ENCODE results near the gene PCGF1. TPM values are rescaled to one million over a fixed set of nuclear protein-coding genes. Genes with fewer than 3 reads are reported as not detected.

The PCGF1 gene
- total and polyA plus RNA-seq, 2 of the 13 experiments (the other 11 are each of a cell fraction or from before 2014, with no cell fraction given): 20.4 to 22.6 TPM

DNA sequence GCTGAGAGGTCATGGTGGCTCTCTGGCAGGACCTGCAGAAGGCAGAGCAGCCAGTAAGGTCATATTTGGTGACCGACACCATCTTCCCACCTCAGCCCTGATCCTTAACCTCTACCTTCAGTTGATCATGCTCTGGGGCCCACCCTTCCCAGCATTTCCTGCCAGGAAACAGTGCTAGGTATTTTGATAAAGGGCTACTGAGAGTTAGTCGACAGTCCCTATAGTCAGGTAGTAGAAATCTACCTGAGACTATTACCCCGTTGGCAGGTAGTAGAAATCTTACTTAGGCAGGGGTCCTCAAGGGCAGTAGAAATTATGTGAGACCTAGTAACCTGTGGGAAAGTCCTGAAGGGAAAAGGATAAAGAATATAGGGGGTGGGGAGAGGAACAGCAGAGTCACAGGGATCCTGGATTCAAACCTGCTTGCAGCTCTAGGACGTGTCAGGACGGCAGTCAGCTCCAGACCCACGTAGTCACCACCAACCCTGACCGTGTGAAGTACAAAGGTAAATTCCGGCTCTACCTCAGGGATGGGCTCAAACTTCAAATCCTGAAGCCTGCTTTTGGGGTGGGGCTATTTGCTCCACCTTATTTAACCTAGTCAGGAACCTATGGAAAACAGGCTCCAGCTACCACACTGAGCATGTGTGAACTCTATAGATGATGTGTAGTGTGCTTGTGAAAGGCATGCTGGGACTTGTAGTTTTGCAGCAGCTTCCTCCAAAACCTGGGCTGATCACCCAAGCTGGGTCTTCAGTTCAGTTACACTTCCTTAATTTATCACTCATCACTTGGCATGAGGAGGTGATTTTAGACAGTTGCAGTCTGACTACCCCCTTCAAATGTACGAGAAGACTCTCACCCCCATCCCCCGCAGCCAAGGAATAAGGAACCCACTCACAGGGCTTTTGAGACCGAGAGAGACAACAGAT lies 18.5 kb upstream of the PCGF1 start, which contains the start of gene DQX1 (continued):
- peak; percentile 22; the same call in 1 of the 2 replicates for TF ChIP-seq RAD21 (CRISPR knock-in tag; IDR thresholded peaks at IDR 0.05)
- peak; percentile 74; the same call in 1 of the 2 replicates for TF ChIP-seq KAT7 (CRISPR knock-in tag; IDR thresholded peaks at IDR 0.05; ENCODE audit: borderline replicate concordance)
- TF ChIP-seq XRCC5 (optimal IDR thresholded peaks at IDR 0.05; ENCODE audit: low read length): peak; percentile 63
- TF ChIP-seq, protein P1, sequence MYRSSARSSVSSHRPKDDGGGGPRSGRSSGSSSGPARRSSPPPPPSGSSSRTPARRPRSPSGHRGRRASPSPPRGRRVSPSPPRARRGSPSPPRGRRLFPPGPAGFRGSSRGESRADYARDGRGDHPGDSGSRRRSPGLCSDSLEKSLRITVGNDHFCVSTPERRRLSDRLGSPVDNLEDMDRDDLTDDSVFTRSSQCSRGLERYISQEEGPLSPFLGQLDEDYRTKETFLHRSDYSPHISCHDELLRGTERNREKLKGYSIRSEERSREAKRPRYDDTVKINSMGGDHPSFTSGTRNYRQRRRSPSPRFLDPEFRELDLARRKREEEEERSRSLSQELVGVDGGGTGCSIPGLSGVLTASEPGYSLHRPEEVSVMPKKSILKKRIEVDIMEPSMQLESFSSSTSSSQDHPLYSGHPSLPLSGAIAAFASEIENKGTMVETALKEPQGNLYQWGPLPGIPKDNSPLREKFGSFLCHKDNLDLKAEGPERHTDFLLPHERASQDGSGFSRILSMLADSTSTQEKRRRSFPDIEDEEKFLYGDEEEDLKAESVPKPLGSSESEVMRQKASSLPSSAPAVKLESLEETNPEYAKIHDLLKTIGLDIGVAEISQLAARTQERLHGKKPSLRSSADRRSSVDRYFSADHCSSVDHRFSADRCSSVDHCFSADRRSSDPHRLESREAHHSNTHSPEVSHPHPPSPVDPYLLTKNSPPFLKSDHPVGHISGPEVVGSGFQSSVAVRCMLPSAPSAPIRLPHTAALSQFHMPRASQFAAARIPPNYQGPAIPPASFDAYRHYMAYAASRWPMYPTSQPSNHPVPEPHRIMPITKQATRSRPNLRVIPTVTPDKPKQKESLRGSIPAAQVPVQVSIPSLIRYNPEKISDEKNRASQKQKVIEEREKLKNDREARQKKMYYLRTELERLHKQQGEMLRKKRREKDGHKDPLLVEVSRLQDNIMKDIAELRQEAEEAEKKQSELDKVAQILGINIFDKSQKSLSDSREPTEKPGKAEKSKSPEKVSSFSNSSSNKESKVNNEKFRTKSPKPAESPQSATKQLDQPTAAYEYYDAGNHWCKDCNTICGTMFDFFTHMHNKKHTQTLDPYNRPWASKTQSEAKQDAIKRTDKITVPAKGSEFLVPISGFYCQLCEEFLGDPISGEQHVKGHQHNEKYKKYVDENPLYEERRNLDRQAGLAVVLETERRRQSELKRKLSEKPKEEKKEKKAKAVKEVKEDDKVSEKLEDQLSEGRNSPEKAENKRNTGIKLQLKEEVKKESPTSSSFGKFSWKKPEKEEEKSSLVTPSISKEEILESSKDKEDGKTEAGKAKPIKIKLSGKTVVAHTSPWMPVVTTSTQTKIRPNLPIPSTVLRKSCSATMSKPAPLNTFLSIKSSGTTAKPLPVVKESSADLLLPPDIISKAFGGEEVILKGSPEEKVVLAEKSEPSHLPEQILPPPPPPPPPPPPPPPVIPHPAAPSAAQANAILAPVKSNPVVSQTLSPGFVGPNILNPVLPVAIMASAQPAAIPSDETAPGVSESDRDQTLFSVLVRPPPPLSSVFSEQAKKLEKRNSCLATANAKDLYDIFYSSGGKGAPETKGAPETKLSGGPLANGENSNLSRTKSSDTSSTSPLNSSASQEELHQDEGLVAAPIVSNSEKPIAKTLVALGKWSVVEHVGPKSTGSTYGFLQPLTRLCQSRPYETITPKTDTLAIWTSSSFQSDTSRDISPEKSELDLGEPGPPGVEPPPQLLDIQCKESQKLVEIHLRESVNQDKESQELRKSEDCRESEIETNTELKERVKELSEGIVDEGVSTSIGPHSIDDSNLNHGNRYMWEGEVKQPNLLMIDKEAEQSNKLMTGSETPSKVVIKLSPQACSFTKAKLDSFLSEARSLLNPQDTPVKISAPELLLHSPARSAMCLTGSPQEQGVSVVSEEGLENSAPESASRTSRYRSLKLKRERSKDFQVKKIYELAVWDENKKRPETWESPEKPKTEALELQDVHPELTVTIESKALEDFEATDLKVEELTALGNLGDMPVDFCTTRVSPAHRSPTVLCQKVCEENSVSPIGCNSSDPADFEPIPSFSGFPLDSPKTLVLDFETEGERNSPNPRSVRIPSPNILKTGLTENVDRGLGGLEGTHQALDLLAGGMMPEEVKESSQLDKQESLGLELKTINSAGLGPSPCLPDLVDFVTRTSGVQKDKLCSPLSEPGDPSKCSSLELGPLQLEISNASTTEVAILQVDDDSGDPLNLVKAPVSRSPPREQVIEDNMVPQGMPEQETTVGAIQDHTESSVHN (CRISPR knock-in tag; IDR thresholded peaks at IDR 0.05): no peak
- TF ChIP-seq MZF1 (CRISPR knock-in tag; IDR thresholded peaks at IDR 0.05; ENCODE audit: borderline replicate concordance): no peak
- no peak for TF ChIP-seq ZNF253 (CRISPR knock-in tag; IDR thresholded peaks at IDR 0.05; ENCODE audit: borderline replicate concordance)
- TF ChIP-seq MTF2 (CRISPR knock-in tag; IDR thresholded peaks at IDR 0.05; ENCODE audit: borderline replicate concordance): no peak
- no peak; the same call in 1 of the 2 replicates for TF ChIP-seq WIZ (CRISPR knock-in tag; IDR thresholded peaks at IDR 0.05)
- no peak for TF ChIP-seq ZNF644 (CRISPR knock-in tag; IDR thresholded peaks at IDR 0.05; ENCODE audit: low read depth)
- TF ChIP-seq, protein P2, sequence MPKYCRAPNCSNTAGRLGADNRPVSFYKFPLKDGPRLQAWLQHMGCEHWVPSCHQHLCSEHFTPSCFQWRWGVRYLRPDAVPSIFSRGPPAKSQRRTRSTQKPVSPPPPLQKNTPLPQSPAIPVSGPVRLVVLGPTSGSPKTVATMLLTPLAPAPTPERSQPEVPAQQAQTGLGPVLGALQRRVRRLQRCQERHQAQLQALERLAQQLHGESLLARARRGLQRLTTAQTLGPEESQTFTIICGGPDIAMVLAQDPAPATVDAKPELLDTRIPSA (CRISPR knock-in tag; IDR thresholded peaks at IDR 0.05; ENCODE audit: borderline replicate concordance): no peak
- TF ChIP-seq ZSCAN25 (CRISPR knock-in tag; IDR thresholded peaks at IDR 0.05): peak; percentile 65
- no peak for TF ChIP-seq CBX1 (IDR thresholded peaks at IDR 0.05; ENCODE audit: low read depth)
- TF ChIP-seq KAT2B (IDR thresholded peaks at IDR 0.05; ENCODE audit: borderline replicate concordance, low read depth, low read length): no peak
- TF ChIP-seq, protein P3, sequence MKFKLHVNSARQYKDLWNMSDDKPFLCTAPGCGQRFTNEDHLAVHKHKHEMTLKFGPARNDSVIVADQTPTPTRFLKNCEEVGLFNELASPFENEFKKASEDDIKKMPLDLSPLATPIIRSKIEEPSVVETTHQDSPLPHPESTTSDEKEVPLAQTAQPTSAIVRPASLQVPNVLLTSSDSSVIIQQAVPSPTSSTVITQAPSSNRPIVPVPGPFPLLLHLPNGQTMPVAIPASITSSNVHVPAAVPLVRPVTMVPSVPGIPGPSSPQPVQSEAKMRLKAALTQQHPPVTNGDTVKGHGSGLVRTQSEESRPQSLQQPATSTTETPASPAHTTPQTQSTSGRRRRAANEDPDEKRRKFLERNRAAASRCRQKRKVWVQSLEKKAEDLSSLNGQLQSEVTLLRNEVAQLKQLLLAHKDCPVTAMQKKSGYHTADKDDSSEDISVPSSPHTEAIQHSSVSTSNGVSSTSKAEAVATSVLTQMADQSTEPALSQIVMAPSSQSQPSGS (CRISPR knock-in tag; IDR thresholded peaks at IDR 0.05): peak; percentile 90
- peak; percentile 46 for TF ChIP-seq PHF5A (CRISPR knock-in tag; IDR thresholded peaks at IDR 0.05; ENCODE audit: low read depth, unreplicated experiment)
- TF ChIP-seq ZNF557 (CRISPR knock-in tag; IDR thresholded peaks at IDR 0.05): peak; percentile 37; the same call in 1 of the 2 replicates
- TF ChIP-seq TSC22D2 (CRISPR knock-in tag; IDR thresholded peaks at IDR 0.05; ENCODE audit: borderline replicate concordance): 0 out of 2 replicates have a peak, but pooled peaks have one; percentile 82
